MM.1S (cell line): ENCODE measurements around the gene RBM18.

Experiments
- DNase-seq: peaks from one replicate; pipeline ENCODE4 v3.0.0-alpha.2; 2015
- H2AFZ ChIP-seq: fragments of 300-600 bp; sonication (generic); 2 replicates; pipeline ENCODE4 v1.6.0; 2016; ENCODE audit warnings: antibody characterized with exemption, low read length
- H3F3A ChIP-seq: fragments of 300-600 bp; sonication (generic); 2 replicates; pipeline ENCODE4 v1.6.1; 2016; ENCODE audit warnings: mild to moderate bottlenecking, antibody characterized with exemption, low read length, moderate library complexity, mixed read lengths; ENCODE audit not compliant: insufficient read depth
- H3K27ac ChIP-seq: fragments of 300-600 bp; sonication (generic); 2 replicates; pipeline ENCODE4 v1.5.1; 2016; ENCODE audit warnings: mild to moderate bottlenecking, low read length
- H3K27me3 ChIP-seq: fragments of 300-600 bp; sonication (generic); replicated peaks from 2 replicates; pipeline ENCODE4 v1.6.0; 2016; ENCODE audit warnings: low read length; ENCODE audit not compliant: insufficient read depth
- H3K36me3 ChIP-seq: fragments of 300-600 bp; sonication (generic); replicated peaks from 2 replicates; pipeline ENCODE4 v1.6.1; 2016; ENCODE audit warnings: mild to moderate bottlenecking, low read length, mixed read lengths; ENCODE audit not compliant: insufficient read depth
- H3K4me1 ChIP-seq: fragments of 300-600 bp; sonication (generic); 2 replicates; pipeline ENCODE4 v1.6.1; 2016; ENCODE audit warnings: low read length, mixed read lengths
- H3K4me2 ChIP-seq: fragments of 300-600 bp; sonication (generic); 2 replicates; pipeline ENCODE4 v1.6.0; 2016; ENCODE audit warnings: low read depth, low read length
- H3K4me3 ChIP-seq: fragments of 300-600 bp; sonication (generic); 2 replicates; pipeline ENCODE4 v1.5.1; 2016; ENCODE audit warnings: low read length, mixed read lengths
- H3K79me2 ChIP-seq: fragments of 300-600 bp; sonication (generic); 2 replicates; pipeline ENCODE4 v1.6.1; 2016; ENCODE audit warnings: mixed run types, low read length, mixed read lengths
- H3K9ac ChIP-seq: fragments of 300-600 bp; sonication (generic); 2 replicates; pipeline ENCODE4 v1.6.1; 2016; ENCODE audit warnings: low read length, mixed read lengths
- H3K9me2 ChIP-seq: fragments of 300-600 bp; sonication (generic); replicated peaks from 2 replicates; pipeline ENCODE4 v1.6.1; 2016; ENCODE audit warnings: mild to moderate bottlenecking, low read length, mixed read lengths; ENCODE audit not compliant: insufficient read depth
- H3K9me3 ChIP-seq: fragments of 300-600 bp; sonication (generic); replicated peaks from 2 replicates; pipeline ENCODE4 v1.6.1; 2016; ENCODE audit warnings: mild to moderate bottlenecking, low read length, mixed read lengths; ENCODE audit not compliant: insufficient read depth
- H4K20me1 ChIP-seq: fragments of 300-600 bp; sonication (generic); 2 replicates; pipeline ENCODE4 v1.6.1; 2016; ENCODE audit warnings: mild to moderate bottlenecking, low read length, moderate library complexity, mixed read lengths; ENCODE audit not compliant: insufficient read depth
- CTCF ChIP-seq: fragments of 300-600 bp; sonication (generic); IDR thresholded peaks from 2 replicates; pipeline ENCODE4 v1.5.1; 2016; ENCODE audit warnings: antibody characterized with exemption, low read length, mixed read lengths
- EZH2 ChIP-seq: fragments of 300-600 bp; sonication (generic); optimal IDR thresholded peaks from 2 replicates; pipeline ENCODE3; 2017; ENCODE audit warnings: low read depth, mild to moderate bottlenecking, antibody characterized with exemption, low read length, mixed read lengths
- EZH2phosphoT487 ChIP-seq: fragments of 300-600 bp; sonication (generic); IDR thresholded peaks from 2 replicates; pipeline ENCODE4 v1.6.1; 2018; ENCODE audit warnings: antibody characterized with exemption, low read length

Gene RBM18

GRCh38 chr9:122212473-122213004 lies 52.1 kb downstream of the RBM18 start:
- Histone ChIP-seq H3K9ac (no peak overlapping the region), H3K4me1 (no peaks in the 10 kb centered on the region), H3K4me3 (no peak overlapping the region), H3K4me2 (no peak overlapping the region), H3K9me3 (no peaks in the 10 kb centered on the region), H3K27me3 (peaks cover 19% of the 10 kb centered on the region; the same call in 1 of the 2 replicates), H3F3A (no peaks in the 10 kb centered on the region), H4K20me1 (no peaks in the 10 kb centered on the region), H3K9me2 (no peaks in the 10 kb centered on the region), H3K79me2 (no peaks in the 10 kb centered on the region), H3K36me3 (no peaks in the 10 kb centered on the region), H3K27ac (no peak overlapping the region), H2AFZ (no peak overlapping the region)
- TF ChIP-seq CTCF (no peak), EZH2 (no peak), EZH2phosphoT487 (no peak)
- no peak for DNase-seq

- Histone ChIP-seq H3K9me3 (no peaks in the 10 kb centered on the region), H3K36me3 (no peaks in the 10 kb centered on the region), H3K4me1 (no peaks in the 10 kb centered on the region), H2AFZ (no peak overlapping the region), H3K4me3 (no peak overlapping the region), H3K27me3 (peaks cover 19% of the 10 kb centered on the region), H3K79me2 (no peaks in the 10 kb centered on the region), H3F3A (no peaks in the 10 kb centered on the region), H3K27ac (no peak overlapping the region), H3K4me2 (no peak overlapping the region), H3K9me2 (no peaks in the 10 kb centered on the region), H3K9ac (no peak overlapping the region), H4K20me1 (no peaks in the 10 kb centered on the region)
- no peak for TF ChIP-seq EZH2phosphoT487
- no peak for TF ChIP-seq CTCF
- no peak for TF ChIP-seq EZH2
- no peak for DNase-seq
Observed at GRCh38 chr9:122209451-122209850, 55.2 kb downstream of the RBM18 start.

- Histone ChIP-seq H2AFZ (no peak overlapping the region), H4K20me1 (no peaks in the 10 kb centered on the region), H3K36me3 (no peaks in the 10 kb centered on the region), H3K79me2 (no peaks in the 10 kb centered on the region), H3F3A (no peaks in the 10 kb centered on the region), H3K4me3 (no peak overlapping the region), H3K4me2 (no peak overlapping the region), H3K27ac (no peak overlapping the region), H3K27me3 (peaks cover 16% of the 10 kb centered on the region), H3K9me3 (no peaks in the 10 kb centered on the region), H3K9me2 (no peaks in the 10 kb centered on the region), H3K9ac (no peak overlapping the region), H3K4me1 (no peaks in the 10 kb centered on the region)
- no peak for DNase-seq
- TF ChIP-seq EZH2phosphoT487 (no peak), CTCF (no peak), EZH2 (no peak)
Observed at GRCh38 chr9:122207096-122207495, 57.5 kb downstream of the RBM18 start.
